ENCODE measurements around the gene ATP6V0E2. TPM values are rescaled to one million over a fixed set of nuclear protein-coding genes. Genes with fewer than 3 reads are reported as not detected.
"Not testable (repeated sequence)": the region's sequence is repeated elsewhere in the genome, so short reads cannot be mapped to it uniquely, and the experiment has no call there.

Gene ATP6V0E2
- polyA plus RNA-seq, 1 donor from 2014 or later, result 51.8 TPM

GRCh38 chr7:149886018-149886415, 12.2 kb downstream of the ATP6V0E2 start:
- peaks cover 2% of the 10 kb centered on the region for H3K27me3 Mint-ChIP-seq
- peaks cover 3% of the 10 kb centered on the region for H3K36me3 Mint-ChIP-seq
- peak overlapping the region in 1 of 4 donors; percentile 37 for H3K4me3 Mint-ChIP-seq
- no peak overlapping the region for H3K27ac Mint-ChIP-seq
- no peaks in the 10 kb centered on the region for H3K9me3 Mint-ChIP-seq
- H3K4me1 Mint-ChIP-seq, result peaks cover 7 to 12% (median 8%) of the 10 kb centered on the region in 3 donors

DNA sequence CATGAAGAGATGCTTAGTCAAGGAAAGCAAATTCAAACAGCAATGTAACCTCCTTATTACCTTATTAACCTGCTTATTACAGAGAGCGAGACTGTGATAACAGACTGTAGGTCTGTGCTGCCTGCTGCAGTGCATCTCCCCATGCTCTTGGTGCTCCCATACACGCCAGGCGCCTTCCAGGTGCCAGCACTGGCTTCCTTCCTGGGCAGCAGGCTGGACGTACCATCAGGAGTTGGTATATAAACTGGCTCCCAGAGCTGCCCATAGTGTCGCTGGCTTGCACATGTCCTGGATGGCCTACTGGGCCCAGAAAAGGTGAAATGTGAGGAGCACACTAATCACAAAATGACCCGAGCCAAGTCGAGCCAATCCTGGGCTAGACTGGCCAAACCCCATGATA, 13.5 kb downstream of the ATP6V0E2 start:
- H3K27ac Mint-ChIP-seq, result no peak overlapping the region
- H3K9me3 Mint-ChIP-seq, result no peaks in the 10 kb centered on the region
- peaks cover 7 to 12% (median 8%) of the 10 kb centered on the region in 3 donors for H3K4me1 Mint-ChIP-seq
- peaks cover 4% of the 10 kb centered on the region for H3K27me3 Mint-ChIP-seq
- no peaks in the 10 kb centered on the region for H3K36me3 Mint-ChIP-seq
- H3K4me3 Mint-ChIP-seq, result no peak overlapping the region

DNA sequence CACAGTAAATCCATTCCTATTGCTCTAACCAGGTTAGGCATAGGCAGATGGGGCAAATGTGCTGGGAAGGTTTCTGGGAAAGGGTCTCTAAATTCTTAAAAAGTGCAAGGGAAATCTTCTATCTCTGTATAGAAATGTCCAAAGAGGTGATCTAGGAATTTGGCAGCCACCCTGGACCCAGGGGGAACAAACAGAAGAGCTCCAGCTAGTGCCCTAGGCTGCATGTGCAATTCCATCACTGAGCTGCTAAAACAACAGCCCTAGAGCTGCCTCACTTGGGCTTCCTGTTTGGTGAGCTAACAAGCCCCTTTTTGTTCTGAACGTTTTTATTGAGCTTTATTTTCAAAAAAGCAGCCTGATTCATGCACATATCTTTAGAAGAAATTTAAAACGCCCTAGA, 16.9 kb downstream of the ATP6V0E2 start:
- not testable (repeated sequence) for H3K4me3 Mint-ChIP-seq, H3K36me3 Mint-ChIP-seq, H3K27me3 Mint-ChIP-seq, H3K4me1 Mint-ChIP-seq, H3K27ac Mint-ChIP-seq, H3K9me3 Mint-ChIP-seq

DNA sequence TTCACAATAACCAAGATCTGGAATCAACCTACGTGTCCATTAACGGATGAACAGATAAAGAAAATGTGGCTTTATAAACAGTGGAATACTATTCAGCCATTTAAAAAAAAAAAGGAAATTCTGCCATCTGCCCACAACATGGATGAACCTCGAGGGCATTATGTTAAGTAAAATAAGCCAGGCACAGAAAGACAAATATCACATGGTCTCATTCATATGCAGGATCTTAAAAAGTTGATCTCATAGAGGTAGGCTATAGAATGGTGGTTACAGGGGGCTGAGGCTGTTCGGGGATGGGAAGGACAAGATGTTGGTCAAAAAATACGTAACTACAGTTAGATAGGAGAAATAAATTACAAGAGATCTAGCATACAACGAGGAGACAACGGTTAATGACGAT, 21.2 kb downstream of the ATP6V0E2 start:
- not testable (repeated sequence) for H3K27ac Mint-ChIP-seq, H3K4me3 Mint-ChIP-seq, H3K9me3 Mint-ChIP-seq, H3K4me1 Mint-ChIP-seq, H3K27me3 Mint-ChIP-seq, H3K36me3 Mint-ChIP-seq

DNA sequence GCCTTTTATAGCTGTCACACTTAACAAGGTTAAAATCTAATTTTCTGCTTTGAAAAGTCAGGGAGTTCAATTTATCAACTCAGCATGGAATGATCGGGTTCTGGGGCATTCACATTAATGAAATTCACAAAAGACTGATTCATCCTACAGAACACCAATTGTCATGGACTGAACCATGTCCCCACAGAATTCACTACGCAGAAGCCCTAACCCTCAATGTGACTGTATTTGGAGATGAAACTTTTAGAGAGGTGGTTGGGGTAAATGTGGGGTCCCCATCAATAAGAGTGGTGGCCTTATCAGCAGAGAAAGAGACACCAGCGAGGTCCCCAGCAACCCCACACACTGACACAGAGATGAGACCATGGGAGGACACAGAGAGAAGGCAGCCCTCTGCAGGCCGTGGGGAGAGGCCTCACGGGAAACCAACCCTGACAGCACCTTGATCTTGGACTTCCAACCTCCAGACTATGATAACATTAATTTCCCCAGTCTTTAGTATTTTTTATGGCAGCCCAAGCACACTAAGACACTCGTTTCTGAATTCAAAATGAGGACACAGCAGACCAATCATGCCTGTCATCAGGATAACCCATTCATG, 34.1 kb downstream of the ATP6V0E2 start:
- H3K27ac Mint-ChIP-seq, H3K4me1 Mint-ChIP-seq, H3K36me3 Mint-ChIP-seq, H3K9me3 Mint-ChIP-seq, H3K4me3 Mint-ChIP-seq, H3K27me3 Mint-ChIP-seq: not testable (repeated sequence)

GRCh38 chr7:149910219-149910618, 36.5 kb downstream of the ATP6V0E2 start:
- not testable (repeated sequence) for H3K27ac Mint-ChIP-seq, H3K4me3 Mint-ChIP-seq, H3K9me3 Mint-ChIP-seq, H3K27me3 Mint-ChIP-seq, H3K36me3 Mint-ChIP-seq, H3K4me1 Mint-ChIP-seq

GRCh38 chr7:149912126-149912525, 38.4 kb downstream of the ATP6V0E2 start:
- H3K36me3 Mint-ChIP-seq, H3K4me3 Mint-ChIP-seq, H3K27ac Mint-ChIP-seq, H3K27me3 Mint-ChIP-seq, H3K4me1 Mint-ChIP-seq, H3K9me3 Mint-ChIP-seq: not testable (repeated sequence)

GRCh38 chr7:149926414-149926813, 52.6 kb downstream of the ATP6V0E2 start:
- not testable (repeated sequence) for H3K27ac Mint-ChIP-seq, H3K4me3 Mint-ChIP-seq, H3K27me3 Mint-ChIP-seq, H3K4me1 Mint-ChIP-seq, H3K9me3 Mint-ChIP-seq, H3K36me3 Mint-ChIP-seq

Other genes starting within 250 kb of the ATP6V0E2 start
- gene ZNF467, start 100.4 kb upstream of the ATP6V0E2 start, polyA plus RNA-seq, result not detected
- 4.3 TPM for gene ZNF862, start 35.6 kb upstream of the ATP6V0E2 start, polyA plus RNA-seq

Measured in IgD-negative memory B cell (primary cell).